ENCODE results near the gene RBMS3.

DNA sequence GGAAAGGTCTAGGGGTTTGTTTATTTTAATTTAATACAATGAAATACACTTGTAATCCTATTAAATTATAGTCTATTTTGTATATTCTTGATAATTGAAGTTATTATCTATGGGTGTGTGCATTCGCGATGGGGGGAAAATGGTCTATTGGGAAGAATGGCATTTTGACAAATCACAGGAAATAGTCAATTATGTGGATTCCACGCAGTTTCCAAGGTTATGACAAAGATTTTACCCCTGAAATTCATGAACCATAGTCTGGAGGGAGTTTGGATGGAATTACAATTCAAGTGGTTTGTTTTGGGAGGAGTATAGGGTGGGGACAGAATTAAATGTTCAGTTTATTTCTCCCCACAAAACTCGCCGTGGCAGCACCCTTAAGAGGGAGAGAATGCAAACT lies 66.5 kb downstream of the RBMS3 start:
- TF ChIP-seq, protein P1, sequence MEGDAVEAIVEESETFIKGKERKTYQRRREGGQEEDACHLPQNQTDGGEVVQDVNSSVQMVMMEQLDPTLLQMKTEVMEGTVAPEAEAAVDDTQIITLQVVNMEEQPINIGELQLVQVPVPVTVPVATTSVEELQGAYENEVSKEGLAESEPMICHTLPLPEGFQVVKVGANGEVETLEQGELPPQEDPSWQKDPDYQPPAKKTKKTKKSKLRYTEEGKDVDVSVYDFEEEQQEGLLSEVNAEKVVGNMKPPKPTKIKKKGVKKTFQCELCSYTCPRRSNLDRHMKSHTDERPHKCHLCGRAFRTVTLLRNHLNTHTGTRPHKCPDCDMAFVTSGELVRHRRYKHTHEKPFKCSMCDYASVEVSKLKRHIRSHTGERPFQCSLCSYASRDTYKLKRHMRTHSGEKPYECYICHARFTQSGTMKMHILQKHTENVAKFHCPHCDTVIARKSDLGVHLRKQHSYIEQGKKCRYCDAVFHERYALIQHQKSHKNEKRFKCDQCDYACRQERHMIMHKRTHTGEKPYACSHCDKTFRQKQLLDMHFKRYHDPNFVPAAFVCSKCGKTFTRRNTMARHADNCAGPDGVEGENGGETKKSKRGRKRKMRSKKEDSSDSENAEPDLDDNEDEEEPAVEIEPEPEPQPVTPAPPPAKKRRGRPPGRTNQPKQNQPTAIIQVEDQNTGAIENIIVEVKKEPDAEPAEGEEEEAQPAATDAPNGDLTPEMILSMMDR (conservative IDR thresholded peaks at IDR 0.05 in 1 of 2, IDR thresholded peaks at IDR 0.05 in 1 of 2; ENCODE audit: low read depth in 1 of 2, low read length in 2 of 2), result no peak
- TF ChIP-seq EZH2 (IDR thresholded peaks at IDR 0.05; ENCODE audit: low read length, missing control alignments), result no peak
